ENCODE results near the gene ZNF331.
"Not testable (repeated sequence)": the region's sequence is repeated elsewhere in the genome, so short reads cannot be mapped to it uniquely, and the experiment has no call there.

DNA sequence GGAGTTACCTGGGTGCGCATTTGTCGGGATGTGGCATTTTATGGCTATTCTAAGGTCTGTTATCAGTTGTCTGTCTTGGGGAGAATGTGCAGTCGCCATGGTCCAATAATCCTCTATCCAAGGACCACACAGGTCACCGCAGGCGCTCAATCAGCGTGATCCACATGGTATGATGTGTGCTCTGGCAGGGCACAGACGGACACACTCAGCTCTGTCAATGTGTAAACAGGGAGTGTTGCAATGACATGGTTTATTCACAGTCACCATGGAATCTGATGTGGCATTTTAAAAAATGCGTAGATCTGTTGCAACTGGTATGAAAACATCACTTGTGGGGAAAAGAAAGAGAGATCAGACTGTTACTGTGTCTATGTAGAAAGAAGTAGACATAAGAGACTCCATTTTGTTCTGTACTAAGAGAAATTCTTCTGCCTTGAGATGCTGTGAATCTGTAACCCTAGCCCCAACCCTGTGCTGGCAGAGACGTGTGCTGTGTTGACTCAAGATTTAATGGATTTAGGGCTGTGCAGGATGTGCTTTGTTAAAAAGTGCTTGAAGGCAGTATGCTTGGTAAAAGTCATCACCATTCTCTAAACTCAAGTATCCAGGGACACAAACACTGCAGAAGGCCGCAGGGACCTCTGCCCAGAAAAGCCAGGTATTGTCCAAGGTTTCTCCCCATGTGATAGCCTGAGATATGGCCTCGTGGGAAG lies 40.5 kb upstream of the ZNF331 start:
- TF ChIP-seq, protein P1, sequence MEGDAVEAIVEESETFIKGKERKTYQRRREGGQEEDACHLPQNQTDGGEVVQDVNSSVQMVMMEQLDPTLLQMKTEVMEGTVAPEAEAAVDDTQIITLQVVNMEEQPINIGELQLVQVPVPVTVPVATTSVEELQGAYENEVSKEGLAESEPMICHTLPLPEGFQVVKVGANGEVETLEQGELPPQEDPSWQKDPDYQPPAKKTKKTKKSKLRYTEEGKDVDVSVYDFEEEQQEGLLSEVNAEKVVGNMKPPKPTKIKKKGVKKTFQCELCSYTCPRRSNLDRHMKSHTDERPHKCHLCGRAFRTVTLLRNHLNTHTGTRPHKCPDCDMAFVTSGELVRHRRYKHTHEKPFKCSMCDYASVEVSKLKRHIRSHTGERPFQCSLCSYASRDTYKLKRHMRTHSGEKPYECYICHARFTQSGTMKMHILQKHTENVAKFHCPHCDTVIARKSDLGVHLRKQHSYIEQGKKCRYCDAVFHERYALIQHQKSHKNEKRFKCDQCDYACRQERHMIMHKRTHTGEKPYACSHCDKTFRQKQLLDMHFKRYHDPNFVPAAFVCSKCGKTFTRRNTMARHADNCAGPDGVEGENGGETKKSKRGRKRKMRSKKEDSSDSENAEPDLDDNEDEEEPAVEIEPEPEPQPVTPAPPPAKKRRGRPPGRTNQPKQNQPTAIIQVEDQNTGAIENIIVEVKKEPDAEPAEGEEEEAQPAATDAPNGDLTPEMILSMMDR (conservative IDR thresholded peaks at IDR 0.05; ENCODE audit: low read length), result not testable (repeated sequence)
- not testable (repeated sequence) for TF ChIP-seq EZH2phosphoT487 (IDR thresholded peaks at IDR 0.05; ENCODE audit: borderline replicate concordance)

All from Loucy (cell line).